Transverse colon (tissue), 4 donors: ENCODE results near the gene BMP2K.
A peak's percentile ranks its signal among the peaks of the same experiment; 100 is the strongest.

ENCODE experiments used
- CTCF ChIP-seq, 5 experiments: fragments of 200-600 bp in 3 of 5; fragments of 450-650 bp in 2 of 5; sonication (generic) in 3 of 5; IDR thresholded peaks; 1 replicate in 2 of 5; 2 replicates in 3 of 5; pipeline ENCODE4 v1.5.1; 2016 to 2017; ENCODE audit warnings: antibody characterized with exemption in 5 of 5, inconsistent platforms in 3 of 5, mild to moderate bottlenecking in 2 of 5, moderate library complexity in 1 of 5
- EP300 ChIP-seq: sonication (generic); formaldehyde crosslinking; IDR thresholded peaks from one replicate; pipeline ENCODE4 v1.6.1; 2017; ENCODE audit warnings: antibody characterized with exemption, low read depth
- POLR2A ChIP-seq: fragments of 450-650 bp; IDR thresholded peaks from one replicate; pipeline ENCODE4 v1.6.1; 2016; ENCODE audit warnings: antibody characterized with exemption, mild to moderate bottlenecking, moderate library complexity
- POLR2AphosphoS5 ChIP-seq, 3 donors: sonication (generic); formaldehyde crosslinking; IDR thresholded peaks; one replicate each; pipeline ENCODE4 v1.6.1; 2016; ENCODE audit warnings: antibody characterized with exemption in 3 of 3

- TF ChIP-seq CTCF (IDR thresholded peaks at IDR 0.05) (no peak), POLR2AphosphoS5 (IDR thresholded peaks at IDR 0.05) (peak in 1 of 3 donors; percentile 31), EP300 (no peak), POLR2A (no peak)
Observed at GRCh38 chr4:78762529-78762928, 13.6 kb upstream of the BMP2K start.
